CD4-positive, CD25-positive, alpha-beta regulatory T cell (primary cell): ENCODE data around the gene PARD3. TPM values are rescaled to one million over a fixed set of nuclear protein-coding genes. Genes with fewer than 3 reads are reported as not detected.

ENCODE experiments used
- ATAC-seq, 2 donors: fragments of 150-1000 bp; cut with Tn5 transposase; one replicate each; pipeline ENCODE4 v1.10.0; 2021; ENCODE audit warnings: low read depth in 2 of 2, moderate number of reproducible peaks in 2 of 2, moderate library complexity in 1 of 2
- DNase-seq, 3 donors: peaks; one replicate each; pipeline versions ENCODE4 v3.0.0 to v3.0.0-alpha.2; 2012 to 2022; ENCODE audit warnings: mixed read lengths in 1 of 3
- H3K27ac ChIP-seq: one replicate; pipeline ENCODE4 v1.7.0; 2013; ENCODE audit warnings: mild to moderate bottlenecking, low read length; ENCODE audit not compliant: insufficient read depth, poor library complexity, severe bottlenecking
- H3K27me3 ChIP-seq: one replicate; pipeline ENCODE4 v1.7.0; 2013; ENCODE audit warnings: low read length; ENCODE audit not compliant: control insufficient read depth, insufficient read depth
- H3K36me3 ChIP-seq: one replicate; pipeline ENCODE4 v1.7.0; 2013; ENCODE audit warnings: mild to moderate bottlenecking, low read length, moderate library complexity; ENCODE audit not compliant: control insufficient read depth, insufficient read depth
- H3K4me1 ChIP-seq: 2 replicates; pipeline ENCODE4 v1.7.0; 2013; ENCODE audit warnings: mild to moderate bottlenecking, low read length; ENCODE audit not compliant: insufficient read depth, control insufficient read depth, poor library complexity, severe bottlenecking
- H3K4me3 ChIP-seq: one replicate; pipeline ENCODE4 v1.7.0; 2013; ENCODE audit warnings: low read depth, mild to moderate bottlenecking, low read length, moderate library complexity
- H3K9me3 ChIP-seq, 2 experiments: 1 replicate in 1 of 2; 2 replicates in 1 of 2; pipeline ENCODE4 v1.7.0; 2013; ENCODE audit warnings: low read length in 2 of 2, mild to moderate bottlenecking in 1 of 2, moderate library complexity in 1 of 2; ENCODE audit not compliant: control insufficient read depth in 2 of 2
- H3K27ac Mint-ChIP-seq, 3 donors: one replicate each; pipeline ENCODE4 v1.8.0; 2020 to 2022; ENCODE audit warnings: mild to moderate bottlenecking in 3 of 3, mixed read lengths in 3 of 3, moderate library complexity in 2 of 3
- H3K27me3 Mint-ChIP-seq: one replicate; pipeline ENCODE4 v1.8.0; 2022; ENCODE audit warnings: mild to moderate bottlenecking, mixed read lengths
- H3K36me3 Mint-ChIP-seq: one replicate; pipeline ENCODE4 v1.8.0; 2020; ENCODE audit warnings: mixed read lengths
- H3K4me1 Mint-ChIP-seq, 4 donors: one replicate each; pipeline ENCODE4 v1.8.0; 2020 to 2022; ENCODE audit warnings: mixed read lengths in 4 of 4, mild to moderate bottlenecking in 1 of 4
- H3K4me3 Mint-ChIP-seq, 4 donors: one replicate each; pipeline ENCODE4 v1.8.0; 2020 to 2022; ENCODE audit warnings: mild to moderate bottlenecking in 4 of 4, mixed read lengths in 4 of 4, moderate library complexity in 3 of 4
- H3K9me3 Mint-ChIP-seq, 7 donors: one replicate each; pipeline ENCODE4 v1.8.0; 2020 to 2022; ENCODE audit warnings: mixed read lengths in 7 of 7, mild to moderate bottlenecking in 3 of 7, moderate library complexity in 2 of 7
- polyA plus RNA-seq, 4 donors: library from polyadenylated mRNA; unstranded; fragments of 300-500 nt; fragmentation: Illumina TruSeq; gene quantifications; one replicate each; pipeline ENCODE4 v1.2.3, GENCODE V29; 2021
- total RNA-seq: library from RNA; stranded (reverse); gene quantifications from one replicate; pipeline ENCODE4 v1.2.3, GENCODE V29; 2022

PARD3 gene
- total and polyA plus RNA-seq, 5 donors from 2014 or later: 0.08 to 0.79 TPM; not detected in 3

GRCh38 chr10:34812771-34813170 is 2.3 kb downstream of the PARD3 start:
- Mint-ChIP-seq H3K36me3 (no peaks in the 10 kb centered on the region), H3K9me3 (peaks cover 0 to 3% (median 0%) of the 10 kb centered on the region in 7 donors), H3K4me1 (peaks cover 0 to 19% (median 7%) of the 10 kb centered on the region in 4 donors), H3K27me3 (peaks cover 53% of the 10 kb centered on the region), H3K27ac (no peak overlapping the region), H3K4me3 (no peak overlapping the region)
- no peaks in the 10 kb centered on the region for H3K9me3 ChIP-seq
- H3K4me3 ChIP-seq: no peak overlapping the region
- H3K36me3 ChIP-seq: no peaks in the 10 kb centered on the region
- ATAC-seq: no peak
- H3K27me3 ChIP-seq: peaks cover 23% of the 10 kb centered on the region
- no peak overlapping the region for H3K27ac ChIP-seq
- H3K4me1 ChIP-seq: peaks cover 4% of the 10 kb centered on the region
- no peak for DNase-seq

GRCh38 chr10:34811968-34812514 is 3.1 kb downstream of the PARD3 start:
- no peak for DNase-seq
- Histone ChIP-seq H3K27me3 (peaks cover 23% of the 10 kb centered on the region), H3K9me3 (no peaks in the 10 kb centered on the region), H3K4me1 (peaks cover 4% of the 10 kb centered on the region), H3K36me3 (no peaks in the 10 kb centered on the region), H3K4me3 (no peak overlapping the region), H3K27ac (no peak overlapping the region)
- Mint-ChIP-seq H3K4me3 (no peak overlapping the region), H3K9me3 (peaks cover 0 to 4% (median 0%) of the 10 kb centered on the region in 7 donors), H3K36me3 (no peaks in the 10 kb centered on the region), H3K27ac (no peak overlapping the region), H3K27me3 (peaks cover 46% of the 10 kb centered on the region), H3K4me1 (peaks cover 0 to 19% (median 7%) of the 10 kb centered on the region in 4 donors)
- ATAC-seq: no peak

- H3K27ac ChIP-seq: no peak overlapping the region
Measured at GRCh38 chr10:34811126-34811967, 3.7 kb downstream of the PARD3 start.

GRCh38 chr10:34809796-34810195 is 5.3 kb downstream of the PARD3 start:
- Mint-ChIP-seq H3K9me3 (peaks cover 0 to 3% (median 0%) of the 10 kb centered on the region in 7 donors), H3K4me3 (no peak overlapping the region), H3K27ac (no peak overlapping the region), H3K36me3 (no peaks in the 10 kb centered on the region), H3K4me1 (peaks cover 0 to 7% (median 3%) of the 10 kb centered on the region in 4 donors), H3K27me3 (peaks cover 31% of the 10 kb centered on the region)
- no peaks in the 10 kb centered on the region for H3K9me3 ChIP-seq
- no peak for DNase-seq
- peaks cover 14% of the 10 kb centered on the region for H3K27me3 ChIP-seq
- H3K36me3 ChIP-seq: no peaks in the 10 kb centered on the region
- no peak overlapping the region for H3K27ac ChIP-seq
- peaks cover 4% of the 10 kb centered on the region for H3K4me1 ChIP-seq
- H3K4me3 ChIP-seq: no peak overlapping the region
- ATAC-seq: no peak

More at GRCh38 chr10:34811126-34811967, 3.7 kb downstream of the PARD3 start:
- Mint-ChIP-seq H3K27ac (no peak overlapping the region), H3K4me3 (no peak overlapping the region), H3K4me1 (peaks cover 0 to 14% (median 4%) of the 10 kb centered on the region in 4 donors), H3K36me3 (no peaks in the 10 kb centered on the region), H3K27me3 (peaks cover 39% of the 10 kb centered on the region), H3K9me3 (peaks cover 0 to 3% (median 0%) of the 10 kb centered on the region in 7 donors)
- Histone ChIP-seq H3K4me1 (peaks cover 4% of the 10 kb centered on the region), H3K36me3 (no peaks in the 10 kb centered on the region), H3K4me3 (no peak overlapping the region), H3K9me3 (no peaks in the 10 kb centered on the region), H3K27me3 (peaks cover 19% of the 10 kb centered on the region)
- no peak for ATAC-seq
- no peak for DNase-seq

- Histone ChIP-seq H3K27me3 (peaks cover 14% of the 10 kb centered on the region), H3K4me1 (peaks cover 2% of the 10 kb centered on the region), H3K4me3 (no peak overlapping the region), H3K9me3 (no peaks in the 10 kb centered on the region), H3K27ac (no peak overlapping the region), H3K36me3 (no peaks in the 10 kb centered on the region)
- ATAC-seq (no peak), DNase-seq (no peak)
- H3K4me3 Mint-ChIP-seq: peak overlapping the region in 1 of 4 donors; percentile 19
- H3K4me1 Mint-ChIP-seq: peaks cover 0 to 7% (median 3%) of the 10 kb centered on the region in 4 donors
- no peaks in the 10 kb centered on the region for H3K36me3 Mint-ChIP-seq
- peaks cover 0 to 3% (median 0%) of the 10 kb centered on the region in 7 donors for H3K9me3 Mint-ChIP-seq
- H3K27me3 Mint-ChIP-seq: peaks cover 31% of the 10 kb centered on the region
- H3K27ac Mint-ChIP-seq: no peak overlapping the region
Measured at GRCh38 chr10:34808801-34809745, 6.0 kb downstream of the PARD3 start.

- peaks cover 23% of the 10 kb centered on the region for H3K27me3 Mint-ChIP-seq
- ATAC-seq (no peak), DNase-seq (no peak)
- H3K4me1 ChIP-seq: no peaks in the 10 kb centered on the region
- no peak overlapping the region for H3K4me3 ChIP-seq
- H3K9me3 ChIP-seq: no peaks in the 10 kb centered on the region
- no peaks in the 10 kb centered on the region for H3K36me3 ChIP-seq
- peaks cover 10% of the 10 kb centered on the region for H3K27me3 ChIP-seq
- no peak overlapping the region for H3K27ac Mint-ChIP-seq
- peaks cover 0 to 3% (median 0%) of the 10 kb centered on the region in 7 donors for H3K9me3 Mint-ChIP-seq
- H3K4me3 Mint-ChIP-seq: no peak overlapping the region
- no peak overlapping the region for H3K27ac ChIP-seq
- H3K4me1 Mint-ChIP-seq: peaks cover 0 to 7% (median 2%) of the 10 kb centered on the region in 4 donors
- H3K36me3 Mint-ChIP-seq: no peaks in the 10 kb centered on the region
Measured at GRCh38 chr10:34808336-34808735, 6.8 kb downstream of the PARD3 start.

- Mint-ChIP-seq H3K4me3 (no peak overlapping the region), H3K36me3 (no peaks in the 10 kb centered on the region), H3K4me1 (no peaks in the 10 kb centered on the region), H3K27ac (no peak overlapping the region), H3K27me3 (no peaks in the 10 kb centered on the region), H3K9me3 (peaks cover 0 to 2% (median 0%) of the 10 kb centered on the region in 7 donors)
- Histone ChIP-seq H3K36me3 (no peaks in the 10 kb centered on the region), H3K9me3 (no peaks in the 10 kb centered on the region), H3K27me3 (no peaks in the 10 kb centered on the region), H3K27ac (no peak overlapping the region), H3K4me1 (no peaks in the 10 kb centered on the region), H3K4me3 (no peak overlapping the region)
- DNase-seq (no peak), ATAC-seq (no peak)
Measured at GRCh38 chr10:34804306-34804705, 10.8 kb downstream of the PARD3 start.
